Left ventricle myocardium inferior (tissue), 1 donor: ENCODE measurements around the gene SLC5A10. TPM values are rescaled to one million over a fixed set of nuclear protein-coding genes. Genes with fewer than 3 reads are reported as not detected.
"Not testable (repeated sequence)": the region's sequence is repeated elsewhere in the genome, so short reads cannot be mapped to it uniquely, and the experiment has no call there.

Experiments
- DNase-seq: peaks from one replicate; pipeline ENCODE4 v3.0.0-alpha.2; 2020
- H3K27ac ChIP-seq: fragments of 200-600 bp; replicated peaks from 2 replicates; pipeline ENCODE4 v1.8.0; 2021
- H3K27me3 ChIP-seq: fragments of 200-600 bp; 2 replicates; pipeline ENCODE4 v1.8.0; 2021; ENCODE audit warnings: low read depth
- H3K36me3 ChIP-seq: fragments of 200-600 bp; 2 replicates; pipeline ENCODE4 v1.8.0; 2021
- H3K4me1 ChIP-seq: fragments of 200-600 bp; 2 replicates; pipeline ENCODE4 v1.8.0; 2021
- H3K4me3 ChIP-seq: fragments of 200-600 bp; 2 replicates; pipeline ENCODE4 v1.8.0; 2021; ENCODE audit warnings: mild to moderate bottlenecking, moderate library complexity
- H3K9me3 ChIP-seq: fragments of 200-600 bp; replicated peaks from 2 replicates; pipeline ENCODE4 v1.8.0; 2021
- intact Hi-C: fragments of 100-400 bp; cut with micrococcal nuclease; formaldehyde crosslinking; loops from one replicate; pipeline ENCODE4 v1.11.0; 2022
- total RNA-seq: library from RNA; stranded (reverse); fragmentation: NEBNext Ultra II Directional; extraction: Animal tissue kit (Norgen Biotek cat#: 25700); gene quantifications from one replicate; pipeline ENCODE4 v1.2.1, GENCODE V29; 2021
- TF ChIP-seq, protein P1 (sequence below): fragments of 200-600 bp; IDR thresholded peaks from 2 replicates; pipeline ENCODE4 v1.8.0; 2021; ENCODE audit warnings: antibody characterized with exemption, mild to moderate bottlenecking, borderline replicate concordance
- donor health status: DM: no; HTN: yes; CAD: no; lungs with severe emphysema.

The SLC5A10 gene
- total RNA-seq, 1 donor from 2014 or later, result not detected

DNA sequence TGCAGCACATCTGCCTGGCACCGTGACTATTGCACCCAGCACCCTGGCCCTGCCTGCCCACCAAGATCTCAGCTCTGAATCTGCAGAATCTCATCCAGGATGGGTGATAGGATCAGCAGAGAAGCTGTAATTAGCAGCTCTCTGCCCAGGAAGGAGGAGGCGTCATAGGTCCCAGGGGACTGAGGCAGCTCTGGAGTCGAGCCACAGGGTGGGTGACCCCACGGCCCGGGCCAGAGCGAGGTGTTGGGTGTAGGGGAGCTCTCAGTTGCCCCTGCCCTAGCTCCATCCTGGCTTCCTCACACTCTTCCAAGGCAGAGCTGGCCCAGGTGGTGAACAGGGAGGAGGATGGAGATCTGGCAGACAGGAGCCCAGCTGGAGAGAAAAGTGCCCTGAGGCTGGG lies 70.8 kb downstream of the SLC5A10 start:
- intact Hi-C loops, result no loop called here
- DNase-seq, result no peak
- Histone ChIP-seq H3K4me1 (no peaks in the 10 kb centered on the region), H3K27ac (no peak overlapping the region), H3K4me3 (no peak overlapping the region), H3K27me3 (no peaks in the 10 kb centered on the region), H3K9me3 (no peaks in the 10 kb centered on the region), H3K36me3 (no peaks in the 10 kb centered on the region)
- TF ChIP-seq, protein P1, sequence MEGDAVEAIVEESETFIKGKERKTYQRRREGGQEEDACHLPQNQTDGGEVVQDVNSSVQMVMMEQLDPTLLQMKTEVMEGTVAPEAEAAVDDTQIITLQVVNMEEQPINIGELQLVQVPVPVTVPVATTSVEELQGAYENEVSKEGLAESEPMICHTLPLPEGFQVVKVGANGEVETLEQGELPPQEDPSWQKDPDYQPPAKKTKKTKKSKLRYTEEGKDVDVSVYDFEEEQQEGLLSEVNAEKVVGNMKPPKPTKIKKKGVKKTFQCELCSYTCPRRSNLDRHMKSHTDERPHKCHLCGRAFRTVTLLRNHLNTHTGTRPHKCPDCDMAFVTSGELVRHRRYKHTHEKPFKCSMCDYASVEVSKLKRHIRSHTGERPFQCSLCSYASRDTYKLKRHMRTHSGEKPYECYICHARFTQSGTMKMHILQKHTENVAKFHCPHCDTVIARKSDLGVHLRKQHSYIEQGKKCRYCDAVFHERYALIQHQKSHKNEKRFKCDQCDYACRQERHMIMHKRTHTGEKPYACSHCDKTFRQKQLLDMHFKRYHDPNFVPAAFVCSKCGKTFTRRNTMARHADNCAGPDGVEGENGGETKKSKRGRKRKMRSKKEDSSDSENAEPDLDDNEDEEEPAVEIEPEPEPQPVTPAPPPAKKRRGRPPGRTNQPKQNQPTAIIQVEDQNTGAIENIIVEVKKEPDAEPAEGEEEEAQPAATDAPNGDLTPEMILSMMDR, result no peak

DNA sequence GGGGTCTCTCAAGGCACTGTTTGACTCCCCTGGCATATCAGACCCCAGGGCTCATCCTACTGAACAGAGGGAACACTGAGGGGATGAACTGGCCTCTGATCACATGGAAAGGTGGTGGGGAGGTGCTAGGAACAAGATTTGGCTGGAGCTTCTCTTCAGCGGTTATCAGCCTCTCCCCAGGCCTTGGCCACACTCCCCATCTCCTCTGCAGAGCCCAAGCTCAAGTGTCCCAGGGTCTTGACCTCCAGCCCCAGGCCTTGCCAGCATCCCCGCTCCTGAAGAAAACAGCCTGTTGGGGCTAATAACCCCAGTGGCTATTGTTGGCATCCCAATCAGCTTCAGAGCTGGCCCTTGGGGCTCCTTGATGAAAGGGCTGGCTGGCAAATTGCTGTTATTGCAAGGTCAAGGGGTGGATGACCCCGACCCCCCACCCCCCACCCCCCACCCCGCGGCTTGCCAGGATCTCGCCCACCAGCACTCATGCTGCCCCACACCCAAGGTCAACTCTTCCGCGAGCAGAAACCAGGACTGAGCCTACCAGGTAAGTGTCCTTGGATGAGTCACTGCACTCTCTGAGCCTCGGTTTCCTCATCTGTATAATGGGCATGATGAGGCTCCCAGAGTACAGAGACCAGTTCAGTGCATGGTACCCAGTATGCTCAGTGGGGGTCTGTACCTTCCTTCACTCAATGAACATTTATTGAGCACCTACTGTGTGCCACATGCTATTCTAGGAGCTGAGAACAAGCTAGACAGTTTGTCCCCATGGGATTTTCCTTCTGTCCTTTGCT lies 71.4 kb downstream of the SLC5A10 start:
- Histone ChIP-seq H3K4me3 (no peak overlapping the region), H3K36me3 (no peaks in the 10 kb centered on the region), H3K9me3 (no peaks in the 10 kb centered on the region), H3K27me3 (no peaks in the 10 kb centered on the region), H3K4me1 (no peaks in the 10 kb centered on the region), H3K27ac (no peak overlapping the region)
- intact Hi-C loops, result no loop called here
- no peak for DNase-seq
- TF ChIP-seq, protein P1, result no peak

DNA sequence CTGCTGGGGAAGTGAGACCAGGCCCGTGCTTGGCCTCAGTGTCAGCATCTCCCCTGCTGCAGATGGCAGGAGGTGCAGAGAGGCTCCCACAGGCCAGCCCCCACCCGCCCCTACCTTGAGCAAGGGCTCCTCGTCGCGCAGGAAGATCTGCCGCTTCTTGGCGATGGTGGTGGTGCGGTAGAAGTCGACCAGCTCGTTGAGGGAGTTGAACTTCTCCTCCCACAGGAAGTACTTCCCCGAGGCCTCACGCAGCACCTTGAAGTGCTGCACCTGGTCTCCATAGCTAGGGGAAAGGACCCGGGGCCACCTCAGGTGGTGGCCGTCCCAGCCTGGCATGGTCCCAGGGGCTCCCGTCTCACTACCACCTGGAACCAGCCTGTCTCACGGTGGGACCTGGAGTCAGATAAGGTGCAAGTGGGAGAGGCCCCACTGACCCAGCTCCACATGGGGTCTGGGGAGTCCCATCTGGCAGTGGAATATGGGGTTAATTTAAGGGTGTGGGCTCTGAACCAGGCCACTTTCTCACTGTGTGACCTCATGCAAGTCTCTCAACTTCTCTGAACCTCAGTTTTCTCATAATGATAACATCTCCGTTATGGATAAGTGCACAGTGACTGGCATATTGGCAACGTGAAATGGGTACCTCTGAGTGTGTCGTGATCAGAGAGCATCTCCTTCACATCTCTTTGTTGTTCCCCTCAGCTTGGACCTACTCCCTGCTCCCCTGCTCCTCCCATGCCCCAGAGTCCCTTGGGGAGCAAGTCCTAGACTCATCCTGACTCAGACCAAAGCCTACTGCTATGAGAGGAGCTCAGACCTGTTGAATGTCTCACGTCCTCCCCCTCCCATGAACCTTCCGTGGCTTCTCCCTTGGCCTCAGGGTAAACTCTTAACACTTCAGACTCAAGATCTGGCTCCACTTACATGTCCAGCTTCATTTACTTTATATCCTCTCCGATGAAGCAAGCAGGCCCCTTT lies 72.4 kb downstream of the SLC5A10 start:
- H3K27me3 ChIP-seq, result no peaks in the 10 kb centered on the region
- intact Hi-C loops, result no loop called here
- peak; percentile 6 for DNase-seq

DNA sequence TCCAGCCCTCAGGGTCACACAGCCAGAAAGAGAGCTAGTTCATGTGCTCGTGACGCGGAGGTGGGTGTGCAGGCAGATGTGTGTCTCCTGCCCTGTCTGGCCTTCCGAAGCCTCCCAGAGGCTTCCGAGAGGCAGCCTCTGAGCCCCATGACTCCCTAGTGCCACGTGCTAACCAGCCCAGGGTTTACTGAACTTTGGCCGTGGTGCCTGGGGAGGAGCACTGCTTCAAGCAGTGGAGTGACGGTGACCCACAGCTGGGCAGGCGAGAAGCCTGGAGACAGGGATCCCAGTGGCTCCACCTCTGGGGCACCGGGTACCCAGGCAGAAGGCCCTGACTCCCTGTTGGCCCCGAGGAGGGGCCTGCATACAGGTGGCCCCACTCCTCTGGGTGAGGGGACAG lies 76.7 kb downstream of the SLC5A10 start:
- H3K27ac ChIP-seq, intact Hi-C loops, H3K4me3 ChIP-seq, H3K36me3 ChIP-seq, H3K9me3 ChIP-seq, DNase-seq, H3K27me3 ChIP-seq, H3K4me1 ChIP-seq: not testable (repeated sequence)

More for the DNA sequence above, 72.4 kb downstream of the SLC5A10 start:
- no peaks in the 10 kb centered on the region for H3K9me3 ChIP-seq
- no peak overlapping the region for H3K4me3 ChIP-seq
- H3K4me1 ChIP-seq, result no peaks in the 10 kb centered on the region
- no peak overlapping the region for H3K27ac ChIP-seq
- TF ChIP-seq, protein P1, result no peak
- H3K36me3 ChIP-seq, result no peaks in the 10 kb centered on the region

DNA sequence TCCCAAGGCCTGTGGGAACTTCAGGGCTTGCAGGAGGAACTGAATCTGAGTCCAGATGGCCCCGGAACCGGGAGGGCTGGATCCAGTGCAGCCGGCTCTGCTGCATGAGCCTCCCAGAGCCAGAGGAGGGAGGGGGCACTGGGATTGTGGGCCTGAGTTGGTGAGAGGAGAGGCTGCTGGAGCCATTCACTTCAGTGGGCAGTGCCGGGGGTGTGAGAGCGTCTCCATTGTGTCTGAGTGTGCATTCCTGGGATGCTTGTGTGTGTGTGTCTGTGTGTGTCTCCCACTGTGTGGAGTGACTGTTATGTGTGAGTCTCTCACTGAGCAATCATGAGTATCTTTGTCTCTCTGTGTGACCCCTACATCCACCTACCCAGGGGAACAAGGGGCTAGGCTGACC lies 77.8 kb downstream of the SLC5A10 start:
- intact Hi-C loops, H3K4me1 ChIP-seq, H3K4me3 ChIP-seq, H3K9me3 ChIP-seq, H3K36me3 ChIP-seq, DNase-seq, H3K27ac ChIP-seq, H3K27me3 ChIP-seq: not testable (repeated sequence)

DNA sequence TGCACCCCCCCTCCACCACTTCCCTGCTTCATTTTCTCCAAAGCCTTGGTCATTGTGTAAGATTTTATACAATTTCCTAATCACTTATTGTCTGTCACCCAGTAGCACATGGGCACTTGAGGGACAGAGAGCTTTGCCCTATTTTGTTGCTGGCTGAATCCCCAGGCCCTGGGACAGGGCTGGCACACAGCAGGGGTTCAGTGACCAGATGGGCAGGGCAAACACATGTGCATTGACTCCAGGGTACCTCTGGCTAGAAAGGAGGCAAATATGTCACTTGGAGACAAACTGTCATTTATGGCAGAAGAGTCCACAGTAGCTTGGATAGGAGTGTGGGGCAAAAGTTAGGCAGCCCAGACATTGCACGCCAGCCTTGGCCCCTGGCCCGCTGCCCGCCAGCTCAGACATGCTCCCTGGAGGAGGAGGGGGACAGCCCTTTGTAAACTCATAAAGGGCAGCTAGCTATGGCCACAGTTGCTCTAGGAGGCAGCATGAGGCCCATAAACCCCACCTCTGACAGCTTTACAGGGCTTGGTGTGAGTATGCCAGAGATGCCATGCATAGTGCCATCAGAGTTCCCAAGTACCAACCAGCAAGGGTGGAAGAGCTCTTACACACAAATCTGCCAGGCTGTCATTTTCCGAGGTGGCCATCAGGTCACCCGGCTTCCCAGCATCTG lies 78.9 kb downstream of the SLC5A10 start:
- H3K27me3 ChIP-seq, H3K36me3 ChIP-seq, H3K4me3 ChIP-seq, H3K27ac ChIP-seq, intact Hi-C loops, H3K4me1 ChIP-seq, DNase-seq, H3K9me3 ChIP-seq: not testable (repeated sequence)
